RWPE1 (cell line): ENCODE measurements around the gene ENO1.
"Not testable (repeated sequence)": the region's sequence is repeated elsewhere in the genome, so short reads cannot be mapped to it uniquely, and the experiment has no call there.

ENCODE experiments used
- CTCF ChIA-PET: fragments of 350-600 bp; sonication (Branson Sonifier 250); formaldehyde crosslinking; extraction: SDS; loops from one replicate; lab custom pipeline; 2021; lab: Yijun Ruan, JAX
- POLR2A ChIA-PET: fragments of 400-600 bp; formaldehyde crosslinking; extraction: SDS; loops from one replicate; lab custom pipeline; 2020; ENCODE audit warnings: antibody characterized with exemption; ENCODE audit not compliant: low non-redundant PET; lab: Yijun Ruan, JAX
- DNase-seq: peaks from one replicate; pipeline ENCODE4 v3.0.0; 2012; ENCODE audit warnings: low spot score
- H3K27ac ChIP-seq: fragments of 450-650 bp; 2 replicates; pipeline ENCODE4 v1.5.1; 2017
- TF ChIP-seq, protein P1 (sequence below): fragments of 450-650 bp; conservative IDR thresholded peaks from 2 replicates; pipeline ENCODE4 v1.5.1; 2017; ENCODE audit warnings: low read depth, mild to moderate bottlenecking

The ENO1 gene

DNA sequence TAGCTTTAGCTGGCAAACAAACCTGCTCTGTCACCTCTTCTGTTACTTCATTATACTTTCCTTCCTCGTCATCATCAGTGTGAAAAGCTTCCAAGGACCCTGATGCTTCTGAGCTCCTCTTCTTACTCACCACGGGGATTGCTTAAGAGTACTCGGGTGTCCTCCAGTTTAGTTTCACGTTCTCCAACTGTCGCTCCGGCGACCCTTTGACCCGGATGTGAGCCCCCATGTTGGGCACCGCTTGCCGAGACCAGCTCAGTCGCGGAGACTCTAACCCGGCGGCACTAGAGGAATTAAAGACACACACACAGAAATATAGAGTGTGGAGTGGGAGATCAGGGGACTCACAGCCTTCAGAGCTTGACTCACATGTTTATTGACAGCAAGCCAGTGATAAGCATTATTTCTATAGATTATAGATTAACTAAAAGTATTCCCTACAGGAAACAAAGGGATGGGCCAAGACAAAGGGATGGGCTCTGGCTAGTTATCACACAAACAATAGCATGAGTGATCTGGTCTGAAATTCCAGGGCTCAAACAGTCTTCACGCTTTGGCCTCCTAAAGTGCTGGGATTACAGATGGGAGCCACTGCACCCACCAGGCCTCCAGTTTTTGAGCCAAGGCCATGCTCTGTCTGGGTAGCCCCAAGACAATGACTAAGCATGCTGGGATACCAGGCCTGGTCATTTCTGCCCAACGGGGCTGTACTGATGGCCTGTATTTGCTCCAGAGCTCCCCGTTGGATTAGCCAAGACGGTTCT is 30.1 kb upstream of the ENO1 start:
- peak overlapping the region; percentile 31; the same call in 1 of the 2 replicates for H3K27ac ChIP-seq
- CTCF ChIA-PET: interaction anchor here (0.6 kb wide), 1 partner anchor 46 kb away, joined by 3 read pairs; no protein-coding TSS in a partner anchor
- TF ChIP-seq, protein P1, sequence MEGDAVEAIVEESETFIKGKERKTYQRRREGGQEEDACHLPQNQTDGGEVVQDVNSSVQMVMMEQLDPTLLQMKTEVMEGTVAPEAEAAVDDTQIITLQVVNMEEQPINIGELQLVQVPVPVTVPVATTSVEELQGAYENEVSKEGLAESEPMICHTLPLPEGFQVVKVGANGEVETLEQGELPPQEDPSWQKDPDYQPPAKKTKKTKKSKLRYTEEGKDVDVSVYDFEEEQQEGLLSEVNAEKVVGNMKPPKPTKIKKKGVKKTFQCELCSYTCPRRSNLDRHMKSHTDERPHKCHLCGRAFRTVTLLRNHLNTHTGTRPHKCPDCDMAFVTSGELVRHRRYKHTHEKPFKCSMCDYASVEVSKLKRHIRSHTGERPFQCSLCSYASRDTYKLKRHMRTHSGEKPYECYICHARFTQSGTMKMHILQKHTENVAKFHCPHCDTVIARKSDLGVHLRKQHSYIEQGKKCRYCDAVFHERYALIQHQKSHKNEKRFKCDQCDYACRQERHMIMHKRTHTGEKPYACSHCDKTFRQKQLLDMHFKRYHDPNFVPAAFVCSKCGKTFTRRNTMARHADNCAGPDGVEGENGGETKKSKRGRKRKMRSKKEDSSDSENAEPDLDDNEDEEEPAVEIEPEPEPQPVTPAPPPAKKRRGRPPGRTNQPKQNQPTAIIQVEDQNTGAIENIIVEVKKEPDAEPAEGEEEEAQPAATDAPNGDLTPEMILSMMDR: no peak
- POLR2A ChIA-PET: no interaction called here
- DNase-seq: no peak

DNA sequence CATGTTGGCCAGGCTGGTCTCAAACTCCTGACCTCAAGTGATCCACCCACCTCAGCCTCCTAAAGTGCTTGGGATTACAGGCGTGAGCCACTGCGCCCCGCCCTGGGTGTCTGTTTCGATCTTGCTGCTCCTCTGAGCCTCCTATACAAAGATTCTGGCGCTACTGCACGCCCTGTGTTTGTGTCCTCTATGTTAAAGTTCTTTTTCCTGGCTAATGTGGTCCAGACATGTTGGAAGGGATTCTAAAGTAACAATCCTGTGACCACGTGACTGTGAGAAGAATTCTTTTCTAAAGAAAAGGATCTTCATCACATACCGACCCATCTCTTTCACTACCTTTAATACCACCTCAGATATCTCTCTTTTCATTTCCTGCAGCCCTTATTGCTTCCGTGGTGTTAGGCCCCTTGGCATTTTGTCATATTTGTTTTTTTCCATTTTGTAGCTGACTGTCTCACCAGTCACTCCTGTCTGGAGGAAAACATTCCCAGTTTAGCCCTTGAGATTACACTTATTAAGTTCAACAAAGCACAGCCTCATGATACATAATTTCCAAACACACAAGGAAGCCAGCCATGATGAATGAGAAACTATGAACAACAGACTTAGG is 27.2 kb upstream of the ENO1 start:
- POLR2A ChIA-PET: interaction anchor here (0.6 kb wide), 1 partner anchor 163 kb away, joined by 3 read pairs; no protein-coding TSS in a partner anchor
- TF ChIP-seq, protein P1: no peak
- DNase-seq: no peak
- CTCF ChIA-PET: interaction anchor here (0.6 to 0.8 kb wide), 2 partner anchors 46 to 586 kb away, joined by 3 read pairs; no protein-coding TSS in a partner anchor
- peak overlapping the region; percentile 97 for H3K27ac ChIP-seq

DNA sequence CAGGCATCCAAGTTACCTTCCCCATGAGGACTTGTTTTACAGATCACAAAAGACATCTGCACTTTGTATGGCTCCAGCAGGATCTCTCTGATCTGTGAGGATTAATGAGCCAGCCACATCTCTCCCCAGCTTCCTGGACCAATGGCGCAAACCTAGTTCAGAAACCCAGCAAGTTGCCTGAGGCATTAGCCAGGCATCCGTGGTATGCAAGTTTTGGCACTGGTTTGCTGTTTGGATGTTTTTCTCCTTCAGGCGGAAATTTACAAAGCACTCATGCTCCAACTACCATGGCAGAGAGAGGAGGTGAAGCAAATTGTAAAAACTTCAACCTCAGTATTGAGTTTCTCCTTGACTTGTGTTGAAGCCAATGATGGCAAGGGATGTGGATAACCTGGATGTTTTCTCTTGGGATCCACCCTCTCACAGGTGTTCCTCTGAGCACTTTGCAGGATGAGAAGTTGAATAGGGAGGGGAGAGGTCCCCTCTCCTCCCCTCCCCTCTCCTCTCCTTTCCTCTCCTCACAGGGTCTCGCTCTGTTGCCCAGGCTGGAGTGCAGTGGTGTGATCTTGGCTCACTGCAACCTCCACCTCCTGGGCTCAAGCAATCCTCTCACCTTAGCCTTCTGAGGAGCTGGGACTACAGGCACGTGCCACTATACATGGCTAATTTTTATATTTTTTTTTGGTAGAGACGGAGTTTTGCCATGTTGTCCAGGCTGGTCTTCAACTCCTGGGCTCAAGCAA is 25.6 kb upstream of the ENO1 start:
- TF ChIP-seq, protein P1: no peak
- peak overlapping the region; percentile 97 for H3K27ac ChIP-seq
- CTCF ChIA-PET: no interaction called here
- DNase-seq: peak; percentile 85
- POLR2A ChIA-PET: interaction anchor here (0.6 kb wide), 1 partner anchor 27 kb away, joined by 3 read pairs; no protein-coding TSS in a partner anchor

DNA sequence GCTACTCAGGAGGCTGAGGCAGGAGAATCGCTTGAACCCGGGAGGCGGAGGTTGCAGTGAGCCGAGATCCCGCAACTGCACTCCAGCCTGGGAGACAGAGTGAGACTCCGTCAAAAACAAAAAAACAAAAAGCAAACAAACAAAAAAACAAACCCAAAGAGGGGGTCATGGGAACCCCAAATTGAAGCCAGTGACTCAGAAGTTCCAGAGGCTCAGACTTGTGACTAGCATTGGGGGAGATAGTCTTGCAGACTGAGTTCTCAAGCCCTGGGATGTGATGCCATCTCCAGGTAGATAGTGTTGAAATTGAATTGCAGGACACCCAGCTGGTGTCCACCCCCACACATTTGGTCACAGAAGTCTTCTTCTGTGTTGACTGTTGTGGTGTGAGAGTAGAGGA is 24.9 kb upstream of the ENO1 start:
- TF ChIP-seq, protein P1: no peak
- ChIA-PET CTCF (interaction anchor here (0.7 kb wide), 1 partner anchor 685 kb away, joined by 5 read pairs; the partner anchor contains the start of gene TMEM201), POLR2A (interaction anchor here (0.5 to 1.0 kb wide), 2 partner anchors 21 to 25 kb away, joined by 4 read pairs; partner anchors contain the start of gene ENO1)
- peak overlapping the region; percentile 97 for H3K27ac ChIP-seq
- no peak for DNase-seq

DNA sequence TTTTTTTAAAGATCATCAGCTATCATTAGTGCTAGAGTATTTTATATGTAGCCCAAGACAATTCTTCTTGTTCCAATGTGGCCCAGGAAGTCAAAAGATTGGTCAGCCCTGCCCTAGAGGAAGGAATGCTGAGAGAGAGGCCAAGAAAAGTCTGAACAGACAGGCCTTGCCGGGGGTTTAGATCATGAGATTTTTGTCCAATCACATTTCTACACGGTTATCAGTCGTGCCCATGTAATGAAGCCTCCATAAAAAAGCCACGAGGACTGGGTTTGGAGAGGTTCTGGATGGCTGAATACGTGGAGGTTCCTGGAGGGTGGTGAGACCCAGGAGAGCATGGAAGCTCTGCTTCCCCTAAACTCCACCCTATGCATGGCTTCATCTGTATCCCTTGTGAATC is 24.3 kb upstream of the ENO1 start:
- TF ChIP-seq, protein P1: no peak
- ChIA-PET POLR2A (interaction anchor here (1.0 kb wide), 1 partner anchor 24 kb away, joined by 4 read pairs; the partner anchor contains the start of gene ENO1), CTCF (interaction anchor here (0.7 kb wide), 1 partner anchor 686 kb away, joined by 5 read pairs; the partner anchor contains the start of gene TMEM201)
- DNase-seq: no peak
- peak overlapping the region; percentile 97 for H3K27ac ChIP-seq

DNA sequence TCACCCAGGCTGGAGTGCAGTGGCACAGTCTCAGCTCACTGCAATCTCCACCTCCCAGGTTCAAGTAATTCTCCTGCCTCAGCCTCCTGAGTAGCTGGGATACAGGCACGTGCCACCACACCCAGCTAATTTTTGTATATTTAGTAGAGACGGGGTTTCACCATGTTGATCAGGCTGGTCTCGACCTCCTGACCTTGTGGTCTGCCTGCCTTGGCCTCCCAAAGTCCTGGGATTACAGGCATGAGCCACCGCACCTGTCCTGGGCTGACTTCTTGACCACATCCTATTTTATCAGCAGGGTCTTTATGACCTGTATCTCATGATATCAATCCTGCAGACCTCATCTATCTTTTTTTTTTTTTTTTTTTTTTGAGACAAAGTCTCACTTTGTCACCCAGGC is 22.2 kb upstream of the ENO1 start:
- DNase-seq, POLR2A ChIA-PET, CTCF ChIA-PET: not testable (repeated sequence)
- H3K27ac ChIP-seq: peak overlapping the region; percentile 91
